Ascending aorta (tissue), 2 donors: ENCODE results near the gene SLC2A5. TPM values are rescaled to one million over a fixed set of nuclear protein-coding genes. Genes with fewer than 3 reads are reported as not detected.

Experiments
- DNase-seq, 2 donors: peaks; one replicate each; pipeline ENCODE4 v3.0.0-alpha.2; 2019; ENCODE audit warnings: low spot score in 2 of 2
- H3K27ac ChIP-seq, 2 donors: fragments of 200-600 bp; sonication (generic); one replicate each; pipeline ENCODE4 v1.5.1; 2016 to 2017; ENCODE audit warnings: mild to moderate bottlenecking in 1 of 2
- H3K27me3 ChIP-seq: fragments of 200-600 bp; sonication (generic); one replicate; pipeline ENCODE4 v1.5.1; 2017
- H3K36me3 ChIP-seq, 2 donors: fragments of 200-600 bp; sonication (generic); one replicate each; pipeline ENCODE4 v1.5.1; 2016
- H3K4me1 ChIP-seq, 2 donors: fragments of 200-600 bp; sonication (generic); one replicate each; pipeline ENCODE4 v1.5.1; 2016 to 2017; ENCODE audit warnings: mild to moderate bottlenecking in 1 of 2
- H3K4me3 ChIP-seq, 2 donors: fragments of 200-600 bp; sonication (generic); one replicate each; pipeline ENCODE4 v1.5.1; 2016 to 2017; ENCODE audit warnings: mild to moderate bottlenecking in 1 of 2
- H3K9me3 ChIP-seq, 2 donors: fragments of 200-600 bp; sonication (generic); one replicate each; pipeline ENCODE4 v1.5.1; 2016
- intact Hi-C: fragments of 100-400 bp; cut with DNase I; formaldehyde crosslinking; loops from one replicate; pipeline ENCODE4 v1.15.1; 2023
- total RNA-seq: library from RNA; depleted of rRNA; stranded (reverse); fragments of >200 nt; gene quantifications from one replicate; pipeline ENCODE4 v1.1.0, GENCODE V29; 2016
- TF ChIP-seq, protein P1 (sequence below), 3 experiments: fragments of 200-600 bp in 2 of 3; fragments of 450-650 bp in 1 of 3; sonication (generic) in 2 of 3; IDR thresholded peaks; one replicate each; pipeline ENCODE4 v1.5.1; 2016 to 2019; ENCODE audit warnings: antibody characterized with exemption in 3 of 3, mild to moderate bottlenecking in 1 of 3, moderate library complexity in 1 of 3

SLC2A5 gene
- total RNA-seq, 1 donor from 2014 or later, result 13.9 TPM

DNA sequence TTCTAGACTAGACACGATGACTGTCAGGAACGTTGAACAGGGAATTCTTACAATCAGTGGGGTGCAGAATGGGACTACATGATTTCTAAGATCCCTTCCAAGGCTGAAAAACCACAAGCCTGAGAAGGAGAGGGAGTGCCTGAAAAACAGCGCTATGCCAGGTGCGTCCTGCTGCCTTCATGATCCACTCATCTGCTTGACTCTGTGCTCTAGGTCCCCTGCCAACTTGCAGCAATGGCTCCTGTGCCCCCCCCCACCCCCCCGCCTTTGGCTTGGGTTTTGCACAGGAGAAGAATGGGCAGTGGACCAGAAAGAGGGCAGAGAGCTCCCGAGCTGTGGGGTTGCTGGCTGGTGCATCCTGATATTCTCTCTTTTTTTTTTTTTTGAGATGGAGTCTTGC, 49.1 kb downstream of the SLC2A5 start:
- Histone ChIP-seq H3K4me3 (no peak overlapping the region), H3K36me3 (no peaks in the 10 kb centered on the region), H3K27ac (no peak overlapping the region), H3K27me3 (no peaks in the 10 kb centered on the region), H3K4me1 (no peaks in the 10 kb centered on the region), H3K9me3 (no peaks in the 10 kb centered on the region)
- no peak for DNase-seq
- TF ChIP-seq, protein P1, sequence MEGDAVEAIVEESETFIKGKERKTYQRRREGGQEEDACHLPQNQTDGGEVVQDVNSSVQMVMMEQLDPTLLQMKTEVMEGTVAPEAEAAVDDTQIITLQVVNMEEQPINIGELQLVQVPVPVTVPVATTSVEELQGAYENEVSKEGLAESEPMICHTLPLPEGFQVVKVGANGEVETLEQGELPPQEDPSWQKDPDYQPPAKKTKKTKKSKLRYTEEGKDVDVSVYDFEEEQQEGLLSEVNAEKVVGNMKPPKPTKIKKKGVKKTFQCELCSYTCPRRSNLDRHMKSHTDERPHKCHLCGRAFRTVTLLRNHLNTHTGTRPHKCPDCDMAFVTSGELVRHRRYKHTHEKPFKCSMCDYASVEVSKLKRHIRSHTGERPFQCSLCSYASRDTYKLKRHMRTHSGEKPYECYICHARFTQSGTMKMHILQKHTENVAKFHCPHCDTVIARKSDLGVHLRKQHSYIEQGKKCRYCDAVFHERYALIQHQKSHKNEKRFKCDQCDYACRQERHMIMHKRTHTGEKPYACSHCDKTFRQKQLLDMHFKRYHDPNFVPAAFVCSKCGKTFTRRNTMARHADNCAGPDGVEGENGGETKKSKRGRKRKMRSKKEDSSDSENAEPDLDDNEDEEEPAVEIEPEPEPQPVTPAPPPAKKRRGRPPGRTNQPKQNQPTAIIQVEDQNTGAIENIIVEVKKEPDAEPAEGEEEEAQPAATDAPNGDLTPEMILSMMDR (IDR thresholded peaks at IDR 0.05), result no peak
- intact Hi-C loops, result no loop called here

DNA sequence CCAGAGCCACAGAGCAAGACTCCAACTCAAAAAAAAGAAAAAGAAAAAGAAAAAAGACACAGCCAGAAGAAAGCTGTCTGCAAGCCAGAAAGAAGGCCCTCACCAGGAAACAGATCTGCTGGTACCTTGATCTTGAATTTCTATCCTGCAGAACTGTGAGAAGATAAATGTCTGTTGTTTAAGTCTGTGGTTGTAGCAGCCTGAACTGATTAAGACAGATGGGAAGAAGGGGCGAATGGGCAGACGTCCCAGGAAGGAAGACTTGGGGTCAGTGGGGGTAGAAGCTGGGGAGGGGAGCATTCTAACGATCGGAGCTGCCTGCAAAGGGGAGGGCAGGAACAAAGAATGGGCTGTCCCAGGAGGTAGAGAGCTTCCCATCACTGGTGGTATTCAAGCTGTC, 49.5 kb downstream of the SLC2A5 start:
- no peak overlapping the region for H3K27ac ChIP-seq
- intact Hi-C loops, result no loop called here
- no peaks in the 10 kb centered on the region for H3K4me1 ChIP-seq

DNA sequence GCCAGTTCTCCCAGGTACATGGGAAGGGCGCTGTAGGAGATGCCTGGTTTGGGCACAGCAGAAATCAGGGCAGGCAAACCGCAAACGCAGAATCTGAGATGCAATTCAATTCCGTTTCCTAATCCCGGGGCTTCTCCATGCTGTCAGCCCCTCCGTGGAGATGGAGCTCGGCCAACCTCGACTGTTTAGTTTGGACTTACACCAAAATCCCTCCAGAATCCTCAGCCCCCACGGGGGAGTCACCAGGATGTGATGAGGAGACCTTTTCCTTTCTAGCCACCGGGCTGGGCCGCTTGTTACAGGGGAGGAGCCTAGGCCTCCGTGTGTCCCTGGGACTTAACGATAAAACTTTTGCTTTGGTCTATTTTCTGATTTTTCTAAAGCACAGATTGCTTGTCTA, 51.1 kb downstream of the SLC2A5 start:
- H3K27me3 ChIP-seq, result no peaks in the 10 kb centered on the region
- intact Hi-C loops, result no loop called here
- H3K4me3 ChIP-seq, result no peak overlapping the region
- no peak overlapping the region for H3K27ac ChIP-seq
- H3K36me3 ChIP-seq, result no peaks in the 10 kb centered on the region
- no peaks in the 10 kb centered on the region for H3K9me3 ChIP-seq
- TF ChIP-seq, protein P1 (IDR thresholded peaks at IDR 0.05), result no peak
- no peak for DNase-seq
- no peaks in the 10 kb centered on the region for H3K4me1 ChIP-seq

More for the DNA sequence above, 49.5 kb downstream of the SLC2A5 start:
- DNase-seq, result no peak
- Histone ChIP-seq H3K9me3 (no peaks in the 10 kb centered on the region), H3K27me3 (no peaks in the 10 kb centered on the region), H3K36me3 (no peaks in the 10 kb centered on the region), H3K4me3 (no peak overlapping the region)
- TF ChIP-seq, protein P1 (IDR thresholded peaks at IDR 0.05), result no peak

DNA sequence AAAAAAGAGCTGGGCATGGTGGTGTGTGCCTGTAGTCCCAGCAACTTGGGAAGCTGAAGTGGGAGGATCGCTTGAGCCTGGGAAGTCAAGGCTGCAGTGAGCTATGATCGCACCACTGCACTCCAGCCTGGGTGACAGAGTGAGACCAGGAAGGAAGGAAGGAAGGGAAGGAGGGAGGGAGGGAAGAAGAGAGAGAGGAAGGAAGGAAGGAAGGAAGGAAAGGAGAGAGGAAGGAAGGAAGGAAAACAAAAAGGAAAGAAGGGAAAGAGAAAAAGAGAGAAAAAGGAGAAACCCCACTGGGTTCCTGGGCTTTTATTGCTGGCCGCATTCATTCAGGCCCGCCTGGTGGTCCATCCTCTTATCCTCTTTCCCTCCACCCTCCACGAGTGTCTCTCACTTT, 53.0 kb downstream of the SLC2A5 start:
- Histone ChIP-seq H3K4me1 (no peaks in the 10 kb centered on the region), H3K27me3 (no peaks in the 10 kb centered on the region), H3K4me3 (no peak overlapping the region), H3K27ac (no peak overlapping the region), H3K9me3 (no peaks in the 10 kb centered on the region), H3K36me3 (no peaks in the 10 kb centered on the region)
- intact Hi-C loops, result no loop called here
- DNase-seq, result no peak
- TF ChIP-seq, protein P1 (IDR thresholded peaks at IDR 0.05), result no peak

DNA sequence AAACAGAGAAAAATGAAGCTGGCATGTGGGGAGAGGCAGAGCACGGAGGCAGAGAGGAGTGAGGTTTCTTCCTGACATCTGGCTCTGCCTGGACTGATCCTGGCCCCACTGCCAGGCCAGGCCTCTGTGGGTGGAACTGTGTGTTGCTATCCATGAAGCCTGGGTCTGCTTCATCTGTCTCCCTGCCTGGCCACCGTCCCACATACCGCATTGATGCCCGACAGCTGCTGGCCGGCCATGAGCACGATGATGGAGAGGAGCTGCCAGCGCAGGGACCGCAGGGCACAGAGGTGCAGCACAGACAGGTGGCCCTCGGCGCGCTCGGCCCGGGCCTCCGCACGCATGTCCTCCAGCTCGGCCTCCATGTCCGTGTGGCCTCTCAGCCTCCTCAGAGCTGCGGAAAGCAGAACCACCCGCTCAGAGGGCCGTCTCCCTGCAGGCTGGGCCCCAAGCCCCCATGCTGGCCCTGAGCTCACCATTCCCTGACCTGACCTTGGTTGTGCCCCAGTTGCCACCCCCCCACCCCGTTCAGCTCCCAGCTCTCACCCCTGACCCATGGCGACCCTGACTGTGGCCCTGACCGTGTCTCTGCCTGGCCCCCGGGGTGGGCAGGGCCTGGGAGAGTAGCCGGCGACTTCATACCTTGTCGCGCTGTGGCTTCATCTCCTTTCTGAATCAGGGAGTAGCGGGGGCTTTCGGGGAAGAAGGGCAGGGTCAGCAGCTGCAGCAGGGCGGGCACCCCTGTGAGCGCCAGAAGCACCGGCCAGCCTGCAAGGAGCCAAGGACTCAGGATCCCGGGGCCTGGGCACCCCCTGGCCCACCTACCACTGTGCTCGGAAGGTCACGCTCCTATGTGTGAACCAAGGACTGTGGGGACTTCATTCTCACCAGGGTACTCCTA, 54.7 kb downstream of the SLC2A5 start:
- no peaks in the 10 kb centered on the region for H3K4me1 ChIP-seq
- intact Hi-C loops, result no loop called here
- no peak overlapping the region for H3K27ac ChIP-seq
- DNase-seq, result no peak
- H3K27me3 ChIP-seq, result no peaks in the 10 kb centered on the region
- TF ChIP-seq, protein P1 (IDR thresholded peaks at IDR 0.05), result no peak
- no peaks in the 10 kb centered on the region for H3K36me3 ChIP-seq
- no peaks in the 10 kb centered on the region for H3K9me3 ChIP-seq
- no peak overlapping the region for H3K4me3 ChIP-seq
